ENCODE measurements around the gene COMMD9. TPM values are rescaled to one million over a fixed set of nuclear protein-coding genes. Genes with fewer than 3 reads are reported as not detected.

Gene COMMD9
- total and polyA plus RNA-seq, 2 of the 8 experiments (the other 6 are each of a cell fraction or from before 2014, with no cell fraction given): 42.5 to 49.1 TPM

DNA sequence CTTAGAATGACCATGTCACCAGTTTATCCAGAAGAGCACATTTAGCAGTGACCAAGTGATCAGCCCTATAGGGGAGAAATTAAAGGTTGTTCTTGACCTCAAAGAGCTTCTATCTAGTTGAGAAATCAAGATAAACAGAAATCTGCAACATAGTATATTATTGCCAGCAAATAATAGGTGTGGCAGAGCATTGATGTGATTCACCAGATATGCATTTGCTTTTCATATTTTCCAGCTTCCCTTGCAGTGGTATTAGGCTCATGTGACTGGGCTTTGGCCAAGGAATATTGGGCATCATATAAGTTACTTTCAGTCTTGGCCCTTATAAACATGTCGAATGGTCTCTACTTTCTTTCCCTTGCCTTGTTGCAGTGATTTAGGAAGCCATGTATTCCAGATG lies 34.5 kb downstream of the COMMD9 start:
- no peak overlapping the region for H3K18ac ChIP-seq (ENCODE audit: extremely low read depth, low read length)
- H2BK12ac ChIP-seq (ENCODE audit: low read depth, low read length): no peak overlapping the region
- ChIA-PET CTCF (ENCODE audit: partially characterized antibody) (interaction anchor here (1.1 to 2.2 kb wide), 3 partner anchors 212 to 767 kb away, joined by 4 to 6 read pairs (median 5); no protein-coding TSS in a partner anchor), POLR2A (ENCODE audit: partially characterized antibody) (no interaction called here)
- no peak overlapping the region for H3K56ac ChIP-seq (replicated peaks; ENCODE audit: insufficient read length, low read depth, low read length)
- peaks cover 4 to 8% of the 10 kb centered on the region in 2 experiments; a peak in 2 of 4 replicates for H3K9me3 ChIP-seq (ENCODE audit: insufficient read depth in 2 of 2, low read depth in 1 of 2, low read length in 1 of 2)
- no peak overlapping the region for H3K4me3 ChIP-seq (ENCODE audit: extremely low read depth in 1 of 4, insufficient read depth in 2 of 4, low read depth in 3 of 4, low read length in 4 of 4)
- no peaks in the 10 kb centered on the region for H4K20me1 ChIP-seq (replicated peaks in 1 of 2; ENCODE audit: control insufficient read depth in 1 of 2, insufficient read depth in 2 of 2, low read length in 2 of 2)
- no peaks in the 10 kb centered on the region; a peak in 2 of 7 replicates for H3K27me3 ChIP-seq (replicated peaks in 1 of 4; ENCODE audit: control insufficient read depth in 3 of 4, extremely low read depth in 1 of 4, insufficient read depth in 3 of 4, low read length in 3 of 4)
- H3K9ac ChIP-seq (replicated peaks in 1 of 4; ENCODE audit: extremely low read depth in 1 of 4, low read depth in 3 of 4, low read length in 3 of 4): no peak overlapping the region
- no peak overlapping the region for H2BK120ac ChIP-seq (replicated peaks; ENCODE audit: low read depth, low read length)
- H2AK5ac ChIP-seq (ENCODE audit: low read depth, low read length): no peak overlapping the region
- no peak overlapping the region for H4K5ac ChIP-seq (ENCODE audit: insufficient read length, low read depth, low read length)
- H3K4me1 ChIP-seq (replicated peaks in 1 of 4; ENCODE audit: control insufficient read depth in 3 of 4, insufficient read depth in 4 of 4, low read length in 3 of 4): no peaks in the 10 kb centered on the region
- no peak overlapping the region for H3K23ac ChIP-seq (ENCODE audit: insufficient read length)
- H2AFZ ChIP-seq (ENCODE audit: low read length): no peak overlapping the region
- no peaks in the 10 kb centered on the region for H3K79me1 ChIP-seq (ENCODE audit: low read depth, low read length)
- TF ChIP-seq BACH1 (IDR thresholded peaks at IDR 0.05; ENCODE audit: low read length) (no peak), EZH2 (IDR thresholded peaks at IDR 0.05; ENCODE audit: low read depth, low read length, severe bottlenecking) (no peak), RXRA (IDR thresholded peaks at IDR 0.05; ENCODE audit: insufficient read depth, low read depth, low read length) (no peak), CREB1 (IDR thresholded peaks at IDR 0.05) (no peak), CBX8 (IDR thresholded peaks at IDR 0.05; ENCODE audit: borderline replicate concordance, low read depth, low read length) (no peak), BCL11A (IDR thresholded peaks at IDR 0.05; ENCODE audit: low read depth in 2 of 2, low read length in 2 of 2) (no peak), SIX5 (IDR thresholded peaks at IDR 0.05; ENCODE audit: low read depth, low read length) (no peak), RFX5 (IDR thresholded peaks at IDR 0.05; ENCODE audit: borderline replicate concordance, low read depth, low read length) (no peak), SIN3A (conservative IDR thresholded peaks at IDR 0.05 in 1 of 2, IDR thresholded peaks at IDR 0.05 in 1 of 2; ENCODE audit: low read depth in 1 of 2, low read length in 2 of 2) (no peak)
- H3K27ac ChIP-seq (ENCODE audit: low read depth, low read length): no peak overlapping the region
- no peak overlapping the region for H2BK15ac ChIP-seq (ENCODE audit: low read length)
- H3K14ac ChIP-seq (ENCODE audit: insufficient read length): no peak overlapping the region
- no peaks in the 10 kb centered on the region for H3K79me2 ChIP-seq (ENCODE audit: control insufficient read depth in 1 of 2, insufficient read depth in 2 of 2, low read length in 2 of 2)
- DNase-seq (ENCODE audit: low read depth in 1 of 2, low spot score in 2 of 2): no peak
- WGBS, 2 experiments (ENCODE audit: extremely low coverage in 1 of 2, insufficient coverage in 1 of 2, insufficient read length in 1 of 2, insufficient replicate concordance in 2 of 2, low coverage in 1 of 2, low lambda C conversion rate in 2 of 2, missing lambda C conversion rate in 1 of 2): 76% methylated on average over 1 of the region's 1 CpG; no CpG with 5 or more reads in 1 of the 2 experiments
- no peaks in the 10 kb centered on the region for H3K36me3 ChIP-seq (ENCODE audit: control insufficient read depth in 2 of 4, insufficient read depth in 4 of 4, low read length in 3 of 4)
- no peak overlapping the region for H4K91ac ChIP-seq (replicated peaks; ENCODE audit: insufficient read length, low read length)
- H3K4ac ChIP-seq (replicated peaks; ENCODE audit: insufficient read length, low read depth, low read length): no peak overlapping the region
- no peak overlapping the region for H4K8ac ChIP-seq (ENCODE audit: extremely low read depth, insufficient read depth, low read length)
- no peaks in the 10 kb centered on the region for H3K23me2 ChIP-seq (ENCODE audit: low read depth, low read length)
- H2BK5ac ChIP-seq (ENCODE audit: low read depth, low read length): no peak overlapping the region
- no peak overlapping the region for H3K4me2 ChIP-seq (ENCODE audit: insufficient read depth in 1 of 2, low read depth in 2 of 2, low read length in 2 of 2)
- no peak for FAIRE-seq
- H2BK20ac ChIP-seq (ENCODE audit: low read length): no peak overlapping the region

All from H1 (cell line).